ENCODE results near the gene KANK3.

- no peak for TF ChIP-seq POLR2AphosphoS5 (IDR thresholded peaks at IDR 0.05; ENCODE audit: low read depth, low read length)
- TF ChIP-seq REST (IDR thresholded peaks at IDR 0.05; ENCODE audit: insufficient read depth in 1 of 2, low read depth in 2 of 2, low read length in 2 of 2), result no peak
- no peak for TF ChIP-seq SIN3A (IDR thresholded peaks at IDR 0.05; ENCODE audit: borderline replicate concordance, insufficient read depth, low read length)
- no peak for TF ChIP-seq TAF1 (IDR thresholded peaks at IDR 0.05; ENCODE audit: borderline replicate concordance, insufficient read depth, low read length)
Observed at GRCh38 chr19:8331263-8331845, 11.7 kb downstream of the KANK3 start.
